DND-41 (cell line): ENCODE measurements around the gene RABEPK.
"Not testable (repeated sequence)": the region's sequence is repeated elsewhere in the genome, so short reads cannot be mapped to it uniquely, and the experiment has no call there.

Source experiments
- EZH2 ChIP-seq: IDR thresholded peaks from 3 replicates; pipeline ENCODE4 v1.6.1; 2012; ENCODE audit warnings: borderline replicate concordance, low read depth, mild to moderate bottlenecking, moderate library complexity, low read length, inconsistent platforms; ENCODE audit not compliant: severe bottlenecking
- TF ChIP-seq, protein P1 (sequence below): IDR thresholded peaks from 2 replicates; pipeline ENCODE4 v1.5.1; 2012; ENCODE audit warnings: borderline replicate concordance, low read length, moderate library complexity, mild to moderate bottlenecking; ENCODE audit not compliant: poor library complexity, severe bottlenecking; ENCODE audit errors: extremely low read depth

DNA sequence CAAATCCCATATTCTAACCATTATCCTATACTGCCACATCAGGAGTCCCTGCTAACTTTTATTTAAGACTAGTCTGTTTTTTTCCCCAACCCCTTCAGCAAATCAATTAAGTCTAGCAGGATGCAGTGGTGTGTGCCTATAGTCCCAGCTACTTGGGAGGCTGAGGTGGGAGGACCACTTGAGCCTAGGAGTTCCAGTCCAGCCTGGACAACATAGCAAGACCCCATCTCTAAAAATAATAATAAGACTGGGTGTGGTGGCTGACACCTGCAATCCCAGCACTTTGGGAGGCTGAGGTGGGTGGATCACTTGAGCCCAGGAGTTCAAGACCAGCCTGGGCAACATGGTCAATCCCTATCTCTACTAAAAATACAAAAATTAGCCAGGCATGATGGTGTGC is 24.5 kb downstream of the RABEPK start:
- TF ChIP-seq, protein P1, sequence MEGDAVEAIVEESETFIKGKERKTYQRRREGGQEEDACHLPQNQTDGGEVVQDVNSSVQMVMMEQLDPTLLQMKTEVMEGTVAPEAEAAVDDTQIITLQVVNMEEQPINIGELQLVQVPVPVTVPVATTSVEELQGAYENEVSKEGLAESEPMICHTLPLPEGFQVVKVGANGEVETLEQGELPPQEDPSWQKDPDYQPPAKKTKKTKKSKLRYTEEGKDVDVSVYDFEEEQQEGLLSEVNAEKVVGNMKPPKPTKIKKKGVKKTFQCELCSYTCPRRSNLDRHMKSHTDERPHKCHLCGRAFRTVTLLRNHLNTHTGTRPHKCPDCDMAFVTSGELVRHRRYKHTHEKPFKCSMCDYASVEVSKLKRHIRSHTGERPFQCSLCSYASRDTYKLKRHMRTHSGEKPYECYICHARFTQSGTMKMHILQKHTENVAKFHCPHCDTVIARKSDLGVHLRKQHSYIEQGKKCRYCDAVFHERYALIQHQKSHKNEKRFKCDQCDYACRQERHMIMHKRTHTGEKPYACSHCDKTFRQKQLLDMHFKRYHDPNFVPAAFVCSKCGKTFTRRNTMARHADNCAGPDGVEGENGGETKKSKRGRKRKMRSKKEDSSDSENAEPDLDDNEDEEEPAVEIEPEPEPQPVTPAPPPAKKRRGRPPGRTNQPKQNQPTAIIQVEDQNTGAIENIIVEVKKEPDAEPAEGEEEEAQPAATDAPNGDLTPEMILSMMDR, result not testable (repeated sequence)
- TF ChIP-seq EZH2, result not testable (repeated sequence)
